SIG-M5 treated with dmso at 0.1 percent for 504 hours (cell line): ENCODE data around the gene TBC1D24.

Experiments used
- DNase-seq: peaks from one replicate; lab custom pipeline; 2025; ENCODE audit not compliant: unreplicated experiment; lab: John Stamatoyannopoulos, UW

The TBC1D24 gene

GRCh38 chr16:2498531-2499253, 23.8 kb downstream of the TBC1D24 start:
- DNase-seq, result no peak

- no peak for DNase-seq
These were observed 24.5 kb downstream of the TBC1D24 start for GRCh38 chr16:2499454-2499853.

GRCh38 chr16:2499890-2500429, 25.0 kb downstream of the TBC1D24 start:
- DNase-seq, result no peak

DNA sequence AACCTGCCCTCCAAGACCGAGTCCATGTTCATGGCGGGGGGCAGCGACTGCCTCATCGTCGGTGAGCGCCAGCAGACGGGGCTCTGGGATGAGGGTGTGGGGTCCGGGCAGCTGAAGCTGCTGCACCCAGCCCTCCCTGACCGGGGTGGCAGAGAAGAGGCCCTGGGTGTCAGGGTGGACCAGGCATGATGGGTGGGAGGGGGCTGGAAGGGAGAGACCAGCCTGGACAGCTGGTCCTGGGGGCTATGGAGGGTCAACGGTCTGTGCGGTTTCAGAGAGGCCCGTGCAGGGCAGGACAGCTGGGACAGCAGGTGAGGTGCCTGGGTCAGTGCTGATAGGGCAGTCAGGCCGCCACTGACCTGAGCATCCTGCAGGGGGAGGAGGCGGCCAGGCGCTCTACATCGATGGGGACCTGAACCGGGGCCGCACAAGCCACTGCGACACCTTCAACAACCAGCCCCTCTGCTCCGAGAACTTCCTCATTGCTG, 25.5 kb downstream of the TBC1D24 start:
- DNase-seq, result no peak

DNA sequence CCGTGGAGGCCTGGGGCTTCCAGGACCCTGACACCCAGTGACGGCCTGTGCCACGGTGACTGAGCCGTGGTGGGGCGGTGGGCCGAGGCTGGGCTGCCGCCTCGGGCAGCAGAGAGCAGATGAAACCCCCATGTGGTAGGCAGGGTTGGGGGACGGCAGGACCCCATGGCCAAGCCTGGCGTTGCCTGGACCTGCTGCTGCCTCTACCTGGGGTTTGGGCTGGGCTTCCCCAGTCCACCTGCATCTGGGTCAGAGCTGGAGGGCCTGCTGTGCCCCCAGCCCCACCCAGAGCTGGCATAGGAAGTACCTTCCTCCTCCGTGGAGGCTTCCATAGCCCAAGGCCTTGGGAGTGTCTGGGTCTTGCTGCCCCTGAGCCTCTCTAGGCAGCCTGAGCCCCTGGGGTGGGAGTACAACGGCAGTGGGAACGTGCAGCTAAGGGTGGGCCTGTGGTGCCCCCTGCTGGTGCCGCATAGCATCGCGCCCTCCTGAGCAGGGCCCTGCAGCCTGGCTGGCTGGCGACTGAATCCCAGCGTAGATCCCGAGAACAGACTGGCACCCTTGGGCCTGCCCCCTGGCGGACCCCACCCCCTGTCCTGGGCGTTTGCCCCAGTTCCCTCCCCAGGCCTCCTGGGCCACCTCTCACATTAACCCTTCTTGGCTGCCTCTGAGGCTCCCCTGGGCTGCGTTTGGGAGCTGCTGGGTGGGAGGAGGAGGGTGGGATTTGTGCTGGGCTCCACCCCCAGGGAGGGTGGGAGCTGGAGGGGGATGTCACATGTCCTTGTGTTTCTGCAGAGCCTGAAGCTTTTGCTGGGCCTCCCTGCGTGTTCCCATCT, 26.2 kb downstream of the TBC1D24 start:
- peak; percentile 53 for DNase-seq

GRCh38 chr16:2501946-2502895, 27.3 kb downstream of the TBC1D24 start:
- no peak for DNase-seq

GRCh38 chr16:2505695-2506094, 30.8 kb downstream of the TBC1D24 start:
- no peak for DNase-seq

DNA sequence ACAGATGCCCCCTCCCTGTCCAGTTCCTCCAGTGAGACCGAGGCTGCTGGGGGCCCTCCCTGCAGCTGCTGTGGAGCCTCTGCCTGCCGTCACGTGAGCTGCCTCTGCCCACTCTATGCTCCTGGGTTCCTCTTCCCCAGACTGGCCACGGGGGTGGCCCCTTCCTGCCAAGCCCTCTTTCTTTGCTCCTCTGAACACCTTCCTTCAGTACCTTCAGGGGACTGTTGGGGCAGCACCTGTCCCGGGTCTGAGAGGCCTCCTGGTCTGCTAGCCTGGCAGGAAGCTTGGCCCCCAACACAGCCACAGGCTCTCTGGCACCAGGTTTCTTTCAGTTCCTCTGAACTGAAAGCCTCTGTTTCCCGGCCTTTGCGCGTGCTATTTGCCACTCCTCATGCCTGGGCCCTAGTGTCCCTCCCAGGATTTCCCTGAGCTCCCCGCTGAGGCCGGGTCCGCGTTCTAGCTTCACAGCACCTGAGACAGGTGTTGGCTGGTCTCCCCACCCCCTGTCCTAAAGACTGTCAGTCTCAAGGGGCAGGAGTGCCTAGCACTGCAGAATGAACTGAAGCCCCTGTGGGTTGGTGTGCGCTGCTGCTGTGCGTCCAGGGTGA, 32.2 kb downstream of the TBC1D24 start:
- no peak for DNase-seq

DNA sequence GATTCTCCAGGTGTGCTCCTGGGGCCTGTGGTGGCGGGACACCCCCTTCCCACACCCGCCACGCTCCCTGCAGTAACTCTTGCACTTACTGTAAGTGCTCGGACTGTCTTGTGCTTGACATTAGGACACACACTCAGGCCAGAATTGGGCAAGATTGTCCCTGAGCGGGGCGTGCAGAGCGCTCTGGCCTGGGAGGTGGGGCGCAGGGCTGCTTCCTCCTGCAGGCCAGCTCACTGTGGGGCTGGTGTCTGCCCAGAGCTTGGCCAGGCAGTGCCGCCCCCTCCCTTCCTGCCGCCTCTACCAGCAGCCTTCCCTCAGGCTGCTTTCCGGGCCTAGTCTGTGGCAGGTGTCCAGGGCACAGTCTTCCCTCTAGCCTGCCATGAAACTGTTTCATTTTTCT, 32.7 kb downstream of the TBC1D24 start:
- DNase-seq, result no peak

- DNase-seq, result no peak
These were observed 33.9 kb downstream of the TBC1D24 start for GRCh38 chr16:2508722-2509400.

DNA sequence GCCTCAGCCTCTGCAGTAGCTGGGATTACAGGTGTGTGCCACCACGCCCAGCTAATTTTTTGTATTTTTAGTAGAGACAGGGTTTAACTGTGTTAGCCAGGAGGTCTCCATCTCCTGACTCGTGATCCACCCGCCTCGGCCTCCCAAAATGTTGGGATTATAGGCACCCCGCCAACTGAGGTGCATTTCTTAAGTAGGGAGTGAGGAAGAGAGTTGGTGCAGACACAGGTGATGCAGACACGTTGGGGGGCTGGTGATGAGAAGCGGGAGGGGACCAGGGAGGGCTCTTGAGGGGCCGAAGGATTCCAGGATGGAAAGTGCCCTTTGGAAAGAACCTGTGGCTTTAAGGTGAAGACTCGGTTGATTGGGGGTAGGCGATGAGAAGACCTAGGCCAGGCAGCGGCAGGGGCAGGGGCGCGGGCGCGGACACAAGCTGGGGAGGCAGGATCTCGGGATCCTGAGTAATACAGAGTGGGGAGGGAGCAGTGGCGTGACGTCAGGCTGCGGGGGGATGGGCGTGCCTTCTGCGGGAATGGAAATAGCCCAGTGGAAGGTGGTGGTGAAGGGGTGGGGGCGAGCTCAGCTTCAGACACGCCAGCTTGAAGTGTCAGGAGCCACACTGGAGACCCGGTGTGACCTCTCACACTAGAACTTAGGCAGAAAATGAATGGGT, 36.3 kb downstream of the TBC1D24 start:
- no peak for DNase-seq

GRCh38 chr16:2511996-2512734, 37.2 kb downstream of the TBC1D24 start:
- DNase-seq, result no peak

GRCh38 chr16:2512735-2513404, 37.9 kb downstream of the TBC1D24 start:
- DNase-seq, result no peak

DNA sequence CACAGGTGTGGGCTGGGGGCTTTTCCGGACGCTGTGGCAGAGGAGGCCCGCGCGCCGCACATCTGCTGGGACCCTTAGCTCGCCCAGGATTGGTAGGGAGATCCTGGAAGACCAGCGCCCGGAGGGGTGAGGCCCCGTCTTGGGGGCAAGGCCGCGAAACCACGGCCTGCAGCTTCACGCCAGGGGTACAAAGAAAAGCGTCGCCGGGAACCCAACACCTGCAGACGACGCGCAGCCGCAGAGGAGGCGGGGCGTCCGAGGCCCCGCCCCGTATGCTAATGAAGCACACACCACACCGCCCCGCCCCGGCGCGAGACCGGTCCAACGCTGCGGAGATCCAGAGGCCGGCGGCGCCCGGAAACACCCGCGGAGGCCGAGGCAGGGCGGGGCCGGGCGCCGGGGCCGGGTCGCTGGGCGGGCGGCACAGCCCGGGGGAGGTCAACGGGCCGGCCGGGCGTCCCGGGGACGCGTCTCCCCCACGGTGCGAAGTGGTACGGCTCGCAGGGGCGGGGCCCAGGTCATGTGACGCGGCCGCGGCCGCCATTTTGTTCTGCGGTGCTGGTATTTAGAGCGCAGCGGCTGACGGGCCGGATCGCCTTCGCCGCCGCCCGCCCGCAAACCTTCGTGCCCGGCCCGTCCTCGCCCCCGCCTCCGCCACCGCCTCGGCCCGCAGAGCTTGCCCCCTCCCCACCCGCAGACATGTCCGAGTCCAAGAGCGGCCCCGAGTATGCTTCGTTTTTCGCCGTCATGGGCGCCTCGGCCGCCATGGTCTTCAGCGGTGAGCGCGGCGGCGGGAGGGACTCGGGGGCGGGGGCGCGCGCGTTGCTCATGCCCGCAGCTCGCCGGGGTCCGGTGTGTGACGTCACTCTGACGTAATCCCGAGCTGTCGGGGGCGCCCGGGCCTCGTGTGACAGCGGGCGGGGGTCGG, 38.7 kb downstream of the TBC1D24 start, which contains the start of gene ATP6V0C:
TSS of gene ATP6V0C (plus strand) at position 548 of the 928 bp plus-strand sequence. CDS start at position 700, 152 bp downstream.
- peak; percentile 68 for DNase-seq

GRCh38 chr16:2514333-2515179, 39.6 kb downstream of the TBC1D24 start:
- no peak for DNase-seq
